Measurements from ENCODE around the gene SH3BGRL2.

The SH3BGRL2 gene

DNA sequence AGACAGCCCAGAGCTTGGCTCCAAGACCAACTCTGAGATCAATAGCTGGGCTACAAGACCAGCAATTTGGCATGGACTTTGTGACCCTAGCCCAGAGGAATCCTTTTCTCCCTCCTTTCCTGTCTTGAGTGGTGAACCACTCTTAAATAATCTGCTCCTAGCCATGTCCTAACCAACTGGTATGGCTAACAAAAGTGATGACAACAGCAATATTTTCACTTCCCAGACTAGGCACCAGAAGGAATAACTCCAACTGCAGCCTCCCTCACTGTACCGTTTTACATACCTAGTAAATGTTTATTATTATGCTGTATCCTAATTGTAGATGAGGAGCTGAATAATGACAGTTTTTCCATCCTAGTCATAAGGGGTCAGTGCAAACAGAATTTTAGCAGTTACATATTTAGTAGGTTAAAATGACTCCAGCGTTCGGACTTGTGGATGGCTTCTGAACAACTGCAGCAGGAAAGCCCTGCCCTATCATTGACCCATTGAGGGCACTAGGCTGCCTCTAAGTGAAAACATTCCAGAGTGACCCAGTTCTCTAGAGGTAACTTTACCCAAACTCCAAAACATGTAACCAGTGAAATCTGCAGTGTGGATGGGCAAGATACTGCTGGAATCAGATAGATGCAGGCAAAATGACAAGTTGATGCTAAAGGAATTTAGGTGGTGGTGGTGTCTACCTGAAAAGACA, 77.1 kb downstream of the SH3BGRL2 start:
- H3K9ac ChIP-seq (ENCODE audit: low read depth, low read length): no peak overlapping the region
- H3K36me3 ChIP-seq (ENCODE audit: insufficient read depth, low read depth, low read length): no peaks in the 10 kb centered on the region
- H3K27ac ChIP-seq (ENCODE audit: low read length): no peak overlapping the region
- no peaks in the 10 kb centered on the region for H3K9me3 ChIP-seq (ENCODE audit: insufficient read depth, low read depth, low read length)
- H3K4me1 ChIP-seq (ENCODE audit: insufficient read depth, low read length): peaks cover 6% of the 10 kb centered on the region; the same call in 1 of the 2 replicates
- no peak overlapping the region for H3K4me3 ChIP-seq (ENCODE audit: low read length)
- no peaks in the 10 kb centered on the region for H3K27me3 ChIP-seq (ENCODE audit: insufficient read depth, low read length)

DNA sequence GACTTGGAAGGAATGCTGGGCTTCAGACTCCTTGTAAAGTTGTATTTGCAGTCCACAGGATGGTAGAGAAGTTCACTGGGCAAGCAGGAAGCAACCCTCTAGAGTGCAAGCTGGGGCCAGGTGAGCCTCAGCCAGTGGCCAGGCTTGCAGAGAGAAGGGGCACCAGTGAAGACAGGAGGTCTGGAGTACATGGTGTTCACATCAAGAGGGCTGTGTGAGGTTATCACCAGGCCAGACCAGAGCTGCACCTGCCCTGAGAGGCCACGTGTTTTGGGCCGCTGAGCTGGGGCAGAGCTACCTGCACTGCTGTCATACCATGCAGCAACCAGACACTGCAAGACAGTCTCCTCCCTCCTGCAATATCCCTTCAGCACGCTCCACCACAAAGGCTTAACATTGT, 79.0 kb downstream of the SH3BGRL2 start:
- H3K27ac ChIP-seq (ENCODE audit: low read length): no peak overlapping the region
- H3K9me3 ChIP-seq (ENCODE audit: insufficient read depth, low read depth, low read length): no peaks in the 10 kb centered on the region
- H3K4me3 ChIP-seq (ENCODE audit: low read length): no peak overlapping the region
- H3K36me3 ChIP-seq (ENCODE audit: insufficient read depth, low read depth, low read length): no peaks in the 10 kb centered on the region
- H3K27me3 ChIP-seq (ENCODE audit: insufficient read depth, low read length): no peaks in the 10 kb centered on the region
- H3K9ac ChIP-seq (ENCODE audit: low read depth, low read length): no peak overlapping the region
- H3K4me1 ChIP-seq (ENCODE audit: insufficient read depth, low read length): peaks cover 10% of the 10 kb centered on the region; the same call in 1 of the 2 replicates

DNA sequence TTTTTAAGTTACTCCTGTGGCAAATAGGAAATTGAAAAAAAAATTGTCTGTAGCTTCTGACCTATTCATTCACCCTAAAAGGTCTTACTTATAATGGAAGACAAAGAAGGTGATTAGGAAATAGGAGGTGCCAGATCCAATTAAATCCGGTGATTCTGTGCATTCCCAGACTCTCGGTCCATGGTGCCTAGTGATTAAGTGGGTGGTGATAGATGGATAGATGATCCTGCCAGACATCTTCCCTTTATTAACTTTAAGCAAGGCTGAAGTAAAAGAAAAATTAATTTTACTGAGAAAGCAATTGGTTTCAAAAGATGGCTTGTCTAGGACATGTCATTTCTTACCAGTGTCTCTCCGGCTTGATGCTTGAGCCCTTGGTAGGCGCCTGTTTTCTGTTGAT, 80.0 kb downstream of the SH3BGRL2 start:
- Histone ChIP-seq H3K9ac (ENCODE audit: low read depth, low read length) (no peak overlapping the region), H3K27ac (ENCODE audit: low read length) (no peak overlapping the region), H3K27me3 (ENCODE audit: insufficient read depth, low read length) (no peaks in the 10 kb centered on the region), H3K9me3 (ENCODE audit: insufficient read depth, low read depth, low read length) (no peaks in the 10 kb centered on the region), H3K36me3 (ENCODE audit: insufficient read depth, low read depth, low read length) (no peaks in the 10 kb centered on the region), H3K4me3 (ENCODE audit: low read length) (no peak overlapping the region), H3K4me1 (ENCODE audit: insufficient read depth, low read length) (peaks cover 10% of the 10 kb centered on the region; the same call in 1 of the 2 replicates)

DNA sequence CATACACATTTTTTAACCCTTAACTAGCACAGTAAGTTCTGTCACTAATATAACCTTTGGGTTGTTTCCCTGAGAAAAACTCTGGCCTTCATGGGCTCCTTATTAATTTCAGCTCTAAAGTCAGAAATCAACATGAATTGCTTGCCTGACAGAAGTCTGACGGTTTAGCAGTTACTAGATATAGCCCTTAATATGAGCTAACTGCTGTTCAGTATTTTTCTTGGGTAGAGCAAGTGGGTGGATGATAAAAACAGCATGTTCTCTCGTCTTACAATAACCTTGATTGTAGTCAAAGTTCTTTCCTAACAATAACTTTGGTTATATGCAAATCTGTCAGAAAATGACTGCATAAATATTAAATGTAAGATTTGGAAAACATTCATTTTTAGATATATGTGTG, 81.0 kb downstream of the SH3BGRL2 start:
- Histone ChIP-seq H3K9ac (ENCODE audit: low read depth, low read length) (no peak overlapping the region), H3K9me3 (ENCODE audit: insufficient read depth, low read depth, low read length) (no peaks in the 10 kb centered on the region), H3K27ac (ENCODE audit: low read length) (no peak overlapping the region), H3K36me3 (ENCODE audit: insufficient read depth, low read depth, low read length) (no peaks in the 10 kb centered on the region), H3K4me3 (ENCODE audit: low read length) (no peak overlapping the region), H3K27me3 (ENCODE audit: insufficient read depth, low read length) (no peaks in the 10 kb centered on the region), H3K4me1 (ENCODE audit: insufficient read depth, low read length) (peaks cover 10% of the 10 kb centered on the region; the same call in 1 of the 2 replicates)

DNA sequence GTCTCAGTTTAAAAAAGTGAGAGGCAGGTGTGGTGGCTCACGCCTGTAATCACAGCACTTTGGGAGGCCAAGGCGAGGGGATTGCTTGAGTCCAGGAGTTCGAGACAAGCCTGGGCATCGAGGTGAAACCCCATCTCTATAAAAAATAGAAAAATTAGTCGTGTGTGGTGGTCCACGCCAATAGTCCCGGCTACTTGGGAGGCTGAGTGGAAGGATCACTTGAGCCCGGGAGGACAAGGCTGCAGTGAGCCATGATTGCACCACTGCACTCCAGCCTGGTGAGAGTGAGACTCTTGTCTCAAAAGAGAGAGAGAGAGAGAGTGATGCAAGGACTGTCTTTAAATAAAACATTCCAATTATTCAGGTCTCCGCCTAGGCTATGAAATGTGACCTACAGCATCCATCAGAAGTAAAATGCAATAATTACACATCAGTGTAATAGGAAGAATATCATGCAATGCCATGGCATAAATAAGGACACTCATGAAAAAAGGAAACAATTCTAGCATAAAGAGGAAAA, 81.5 kb downstream of the SH3BGRL2 start:
- H3K36me3 ChIP-seq (ENCODE audit: insufficient read depth, low read depth, low read length): no peaks in the 10 kb centered on the region
- H3K27me3 ChIP-seq (ENCODE audit: insufficient read depth, low read length): no peaks in the 10 kb centered on the region
- H3K4me3 ChIP-seq (ENCODE audit: low read length): no peak overlapping the region
- peaks cover 10% of the 10 kb centered on the region; the same call in 1 of the 2 replicates for H3K4me1 ChIP-seq (ENCODE audit: insufficient read depth, low read length)
- no peak overlapping the region for H3K27ac ChIP-seq (ENCODE audit: low read length)
- H3K9ac ChIP-seq (ENCODE audit: low read depth, low read length): no peak overlapping the region
- H3K9me3 ChIP-seq (ENCODE audit: insufficient read depth, low read depth, low read length): no peaks in the 10 kb centered on the region

DNA sequence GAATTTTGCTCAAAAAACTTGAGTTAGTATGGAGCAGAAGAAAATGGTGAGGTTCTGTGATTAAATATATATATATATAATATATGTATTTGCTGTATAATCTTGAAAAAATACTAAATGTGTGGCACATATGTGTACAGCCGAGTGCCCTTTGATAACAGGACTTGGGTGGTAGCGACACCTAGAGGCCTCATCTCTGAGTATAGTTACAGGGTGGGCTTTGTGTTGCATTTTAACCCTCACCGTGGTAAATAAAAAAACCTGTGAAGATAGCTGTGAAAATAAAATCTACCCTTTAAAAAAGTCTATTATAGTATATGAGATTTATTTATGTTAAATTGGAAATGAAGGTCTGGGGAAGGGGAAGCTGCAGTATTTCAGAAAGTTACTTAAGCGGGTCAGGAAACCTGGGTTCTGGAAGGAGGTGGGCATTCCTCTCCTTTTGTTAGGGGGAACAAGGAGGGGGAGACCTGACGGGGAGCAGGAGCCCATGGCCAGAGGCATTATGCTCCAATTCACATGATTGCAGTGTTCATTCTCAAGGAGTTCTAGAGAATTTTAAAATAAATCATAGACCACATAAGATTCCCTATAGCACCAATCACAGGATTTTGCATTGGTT, 82.7 kb downstream of the SH3BGRL2 start:
- Histone ChIP-seq H3K36me3 (ENCODE audit: insufficient read depth, low read depth, low read length) (no peaks in the 10 kb centered on the region), H3K4me1 (ENCODE audit: insufficient read depth, low read length) (0 out of 2 replicates have a peak, but pooled peaks cover 4% of the 10 kb centered on the region), H3K4me3 (ENCODE audit: low read length) (no peak overlapping the region; the same call in 1 of the 2 replicates), H3K9me3 (ENCODE audit: insufficient read depth, low read depth, low read length) (no peaks in the 10 kb centered on the region), H3K27ac (ENCODE audit: low read length) (no peak overlapping the region), H3K9ac (ENCODE audit: low read depth, low read length) (no peak overlapping the region), H3K27me3 (ENCODE audit: insufficient read depth, low read length) (no peaks in the 10 kb centered on the region)

DNA sequence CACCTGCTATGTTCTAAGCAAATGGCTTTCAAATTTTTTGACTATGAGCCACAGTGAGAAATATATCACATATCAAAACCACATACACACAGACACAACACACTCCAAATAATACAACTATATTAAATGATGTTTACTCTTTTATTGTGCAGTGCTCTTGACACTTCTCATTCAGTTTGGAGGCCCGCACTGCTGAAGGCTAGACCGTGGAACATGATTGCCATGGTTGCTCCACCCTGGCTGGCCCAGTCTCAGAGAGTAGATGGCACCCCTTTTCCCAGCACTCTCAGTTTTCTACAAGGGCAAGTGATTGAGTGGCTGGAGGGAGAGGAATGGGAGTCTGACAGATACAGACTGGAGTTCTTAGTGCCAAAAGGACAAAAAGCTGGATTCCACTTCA, 86.9 kb downstream of the SH3BGRL2 start:
- Histone ChIP-seq H3K9ac (ENCODE audit: low read depth, low read length) (no peak overlapping the region), H3K9me3 (ENCODE audit: insufficient read depth, low read depth, low read length) (no peaks in the 10 kb centered on the region), H3K36me3 (ENCODE audit: insufficient read depth, low read depth, low read length) (no peaks in the 10 kb centered on the region), H3K4me1 (ENCODE audit: insufficient read depth, low read length) (0 out of 2 replicates have a peak, but pooled peaks cover 4% of the 10 kb centered on the region), H3K4me3 (ENCODE audit: low read length) (no peak overlapping the region), H3K27me3 (ENCODE audit: insufficient read depth, low read length) (no peaks in the 10 kb centered on the region), H3K27ac (ENCODE audit: low read length) (no peak overlapping the region)

DNA sequence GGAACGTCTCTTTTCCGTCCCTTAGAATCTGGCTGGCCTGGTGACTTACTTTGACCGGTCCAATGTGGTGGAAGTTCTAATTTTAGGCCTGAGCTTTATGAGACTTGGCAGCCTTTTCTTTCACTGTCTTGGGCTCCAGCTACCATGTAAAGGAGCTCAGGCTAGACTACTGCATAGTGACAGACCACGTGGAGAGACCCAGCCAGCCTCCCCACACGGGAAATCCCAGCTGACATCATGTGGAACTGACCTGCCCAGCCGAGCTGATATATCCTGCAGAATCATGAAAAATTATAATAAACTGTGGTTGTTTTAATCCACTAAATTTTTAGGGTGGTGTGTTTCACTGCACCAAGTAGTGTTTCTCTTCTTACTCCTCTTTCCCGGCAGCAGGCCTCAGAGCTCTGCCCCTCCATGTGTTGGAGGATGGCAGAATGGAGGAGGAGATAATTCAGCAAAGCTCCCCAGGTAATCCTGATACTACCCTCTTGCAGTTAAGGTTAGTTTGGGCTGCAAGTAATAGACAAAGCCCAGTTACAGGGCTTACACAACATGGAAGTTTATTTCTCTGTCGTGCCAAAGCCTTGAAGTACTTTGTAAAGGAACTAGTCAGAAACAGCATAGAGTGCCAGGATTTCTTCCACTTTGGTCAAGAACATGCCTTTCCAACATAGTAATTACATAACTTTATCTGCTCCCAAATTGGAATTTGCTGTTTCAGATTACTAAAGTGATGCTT, 87.5 kb downstream of the SH3BGRL2 start:
- H3K4me1 ChIP-seq (ENCODE audit: insufficient read depth, low read length): 0 out of 2 replicates have a peak, but pooled peaks cover 4% of the 10 kb centered on the region
- H3K27ac ChIP-seq (ENCODE audit: low read length): no peak overlapping the region
- no peak overlapping the region for H3K9ac ChIP-seq (ENCODE audit: low read depth, low read length)
- H3K9me3 ChIP-seq (ENCODE audit: insufficient read depth, low read depth, low read length): no peaks in the 10 kb centered on the region
- H3K36me3 ChIP-seq (ENCODE audit: insufficient read depth, low read depth, low read length): no peaks in the 10 kb centered on the region
- no peaks in the 10 kb centered on the region for H3K27me3 ChIP-seq (ENCODE audit: insufficient read depth, low read length)
- H3K4me3 ChIP-seq (ENCODE audit: low read length): no peak overlapping the region

DNA sequence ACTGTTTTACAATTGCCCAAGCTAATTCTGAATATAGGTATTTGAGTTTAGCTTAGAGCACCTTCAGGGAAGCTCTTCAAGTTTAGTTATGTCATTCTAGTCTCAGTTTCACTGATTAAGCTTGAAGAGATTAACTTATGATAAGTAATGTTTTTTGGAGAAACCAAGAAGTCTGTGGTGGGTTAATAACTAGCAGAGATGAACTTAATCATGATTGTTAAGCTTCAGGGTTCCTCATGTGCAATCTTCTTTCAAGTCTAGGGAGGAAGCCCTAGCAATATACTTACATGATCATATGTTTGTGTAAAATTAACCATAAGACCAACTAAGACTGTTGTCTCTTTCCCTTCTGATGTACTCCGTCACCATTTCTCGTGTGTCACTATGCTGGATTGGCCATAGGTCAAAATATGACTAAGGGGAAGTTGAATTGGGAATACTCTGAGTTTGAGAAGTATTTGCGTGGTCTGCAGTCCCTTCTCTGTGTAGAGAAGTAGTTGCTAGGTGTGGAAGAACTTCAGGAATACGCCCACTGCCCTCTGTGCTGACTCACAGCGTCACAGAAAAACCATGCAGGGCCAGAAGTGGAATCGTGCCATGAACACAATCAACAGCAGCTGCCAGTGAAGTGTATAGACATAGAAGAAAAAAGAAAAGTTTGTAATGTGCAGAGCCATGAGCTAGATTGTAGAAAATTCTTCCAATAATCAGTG, 88.3 kb downstream of the SH3BGRL2 start:
- Histone ChIP-seq H3K4me3 (ENCODE audit: low read length) (no peak overlapping the region), H3K9ac (ENCODE audit: low read depth, low read length) (no peak overlapping the region), H3K27ac (ENCODE audit: low read length) (no peak overlapping the region), H3K9me3 (ENCODE audit: insufficient read depth, low read depth, low read length) (no peaks in the 10 kb centered on the region), H3K36me3 (ENCODE audit: insufficient read depth, low read depth, low read length) (no peaks in the 10 kb centered on the region), H3K27me3 (ENCODE audit: insufficient read depth, low read length) (no peaks in the 10 kb centered on the region), H3K4me1 (ENCODE audit: insufficient read depth, low read length) (0 out of 2 replicates have a peak, but pooled peaks cover under 1% of the 10 kb centered on the region)

DNA sequence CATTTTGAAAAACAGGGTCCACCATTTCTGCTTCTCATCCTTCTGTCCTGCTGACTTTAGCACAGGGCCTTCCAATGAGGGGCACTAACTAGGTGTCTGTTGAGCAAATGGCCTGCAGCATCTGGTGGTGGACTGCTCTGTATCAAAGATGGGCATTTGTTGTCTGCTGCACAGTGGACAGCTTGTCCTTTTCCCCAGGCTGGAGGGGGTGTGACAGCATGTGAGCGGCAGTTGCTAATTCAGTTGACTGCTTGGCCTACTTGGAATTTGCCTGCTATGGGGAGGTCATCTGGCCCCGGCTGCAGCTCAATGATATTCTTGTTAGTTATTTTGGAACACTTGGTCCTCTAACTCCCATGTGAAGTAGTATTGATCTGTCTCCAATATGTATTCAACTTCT, 93.7 kb downstream of the SH3BGRL2 start:
- Histone ChIP-seq H3K27ac (ENCODE audit: low read length) (no peak overlapping the region), H3K9ac (ENCODE audit: low read depth, low read length) (no peak overlapping the region), H3K36me3 (ENCODE audit: insufficient read depth, low read depth, low read length) (no peaks in the 10 kb centered on the region), H3K4me3 (ENCODE audit: low read length) (no peak overlapping the region), H3K4me1 (ENCODE audit: insufficient read depth, low read length) (no peaks in the 10 kb centered on the region), H3K27me3 (ENCODE audit: insufficient read depth, low read length) (no peaks in the 10 kb centered on the region), H3K9me3 (ENCODE audit: insufficient read depth, low read depth, low read length) (no peaks in the 10 kb centered on the region)

DNA sequence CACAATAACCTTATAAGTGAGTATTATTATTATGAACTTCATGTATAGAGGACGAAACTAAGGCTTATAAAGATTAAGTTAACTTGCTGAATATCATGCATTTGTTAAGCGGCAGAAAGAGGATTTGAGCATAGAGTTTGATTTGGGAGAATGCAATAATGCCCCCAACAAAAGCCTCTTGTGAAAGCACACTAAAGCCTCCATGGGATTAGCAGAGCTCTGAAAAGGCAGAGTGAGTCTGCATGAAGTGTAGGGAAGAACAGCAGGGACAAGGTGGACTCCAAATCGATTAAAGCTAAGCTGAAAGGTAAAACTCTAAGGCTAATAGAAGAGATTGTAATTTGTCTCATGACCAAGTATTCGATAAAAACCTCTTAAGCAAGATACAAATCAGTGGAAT, 100.3 kb downstream of the SH3BGRL2 start:
- H3K36me3 ChIP-seq (ENCODE audit: insufficient read depth, low read depth, low read length): no peaks in the 10 kb centered on the region
- no peak overlapping the region for H3K27ac ChIP-seq (ENCODE audit: low read length)
- H3K9ac ChIP-seq (ENCODE audit: low read depth, low read length): no peak overlapping the region
- H3K9me3 ChIP-seq (ENCODE audit: insufficient read depth, low read depth, low read length): no peaks in the 10 kb centered on the region
- H3K4me3 ChIP-seq (ENCODE audit: low read length): no peak overlapping the region
- no peaks in the 10 kb centered on the region for H3K4me1 ChIP-seq (ENCODE audit: insufficient read depth, low read length)
- H3K27me3 ChIP-seq (ENCODE audit: insufficient read depth, low read length): no peaks in the 10 kb centered on the region
